ENCODE measurements around the gene DPH3. TPM values are rescaled to one million over a fixed set of nuclear protein-coding genes. Genes with fewer than 3 reads are reported as not detected.

DPH3 gene
- total and polyA plus RNA-seq, 9 of the 15 experiments (the other 6 are each of a cell fraction or from before 2014, with no cell fraction given), result 15.9 to 131 (median 38.7) TPM

DNA sequence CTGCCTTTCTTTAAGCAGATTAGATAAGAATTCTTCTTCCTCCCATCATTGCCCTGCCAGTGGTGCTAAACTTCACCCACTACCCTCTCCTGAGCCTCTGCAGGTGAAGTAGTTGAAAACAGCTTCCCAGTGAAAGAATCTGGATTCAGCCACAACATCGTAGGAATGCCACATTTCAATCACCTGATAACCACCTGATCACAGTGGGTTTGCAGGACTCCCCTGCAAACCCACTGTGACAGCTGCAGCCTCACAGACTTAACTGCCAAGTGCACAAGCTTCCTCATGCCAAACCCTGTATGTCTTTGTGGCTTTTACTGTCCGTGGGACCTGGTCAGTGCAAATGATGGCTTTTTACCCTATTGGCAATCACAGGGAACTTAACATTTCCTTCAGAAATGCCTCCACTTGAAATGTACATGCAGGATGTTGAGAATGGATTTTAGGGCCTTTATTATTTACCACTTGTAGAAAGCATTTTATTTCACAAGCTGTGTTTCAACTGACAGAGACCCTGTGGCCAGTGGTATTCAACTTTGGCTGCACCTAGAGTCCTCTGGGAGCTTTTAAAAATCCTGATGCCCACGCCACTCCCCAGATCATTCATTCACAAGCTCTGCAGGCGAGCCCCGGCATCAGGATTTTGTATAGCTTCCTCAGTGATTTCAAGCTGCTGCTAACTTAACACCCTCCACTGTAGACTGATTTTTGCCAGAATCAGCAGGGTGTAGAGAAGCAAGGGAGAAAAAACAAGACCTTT lies 49.3 kb upstream of the DPH3 start (continued):
- TF ChIP-seq, protein P1, sequence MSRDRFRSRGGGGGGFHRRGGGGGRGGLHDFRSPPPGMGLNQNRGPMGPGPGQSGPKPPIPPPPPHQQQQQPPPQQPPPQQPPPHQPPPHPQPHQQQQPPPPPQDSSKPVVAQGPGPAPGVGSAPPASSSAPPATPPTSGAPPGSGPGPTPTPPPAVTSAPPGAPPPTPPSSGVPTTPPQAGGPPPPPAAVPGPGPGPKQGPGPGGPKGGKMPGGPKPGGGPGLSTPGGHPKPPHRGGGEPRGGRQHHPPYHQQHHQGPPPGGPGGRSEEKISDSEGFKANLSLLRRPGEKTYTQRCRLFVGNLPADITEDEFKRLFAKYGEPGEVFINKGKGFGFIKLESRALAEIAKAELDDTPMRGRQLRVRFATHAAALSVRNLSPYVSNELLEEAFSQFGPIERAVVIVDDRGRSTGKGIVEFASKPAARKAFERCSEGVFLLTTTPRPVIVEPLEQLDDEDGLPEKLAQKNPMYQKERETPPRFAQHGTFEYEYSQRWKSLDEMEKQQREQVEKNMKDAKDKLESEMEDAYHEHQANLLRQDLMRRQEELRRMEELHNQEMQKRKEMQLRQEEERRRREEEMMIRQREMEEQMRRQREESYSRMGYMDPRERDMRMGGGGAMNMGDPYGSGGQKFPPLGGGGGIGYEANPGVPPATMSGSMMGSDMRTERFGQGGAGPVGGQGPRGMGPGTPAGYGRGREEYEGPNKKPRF (IDR thresholded peaks at IDR 0.05; ENCODE audit: low read depth, low read length), result no peak
- TF ChIP-seq PRPF4 (IDR thresholded peaks at IDR 0.05; ENCODE audit: insufficient read depth, low read depth, low read length, poor library complexity, severe bottlenecking), result no peak
- no peak for TF ChIP-seq RBFOX2 (IDR thresholded peaks at IDR 0.05; ENCODE audit: low read depth, low read length)
- no peak for TF ChIP-seq RCOR1 (IDR thresholded peaks at IDR 0.05; ENCODE audit: borderline replicate concordance in 1 of 2, low read depth in 2 of 2, low read length in 2 of 2)
- TF ChIP-seq NFYB (IDR thresholded peaks at IDR 0.05; ENCODE audit: extremely low read depth, insufficient read length), result no peak
- no peak for TF ChIP-seq ADNP (tag; IDR thresholded peaks at IDR 0.05)
- TF ChIP-seq ARHGAP35 (IDR thresholded peaks at IDR 0.05; ENCODE audit: partially characterized antibody), result no peak
- no peak for TF ChIP-seq RFX5 (IDR thresholded peaks at IDR 0.05; ENCODE audit: low read depth, low read length)

All from K562 (cell line).